ENCODE results near the gene ILKAP.

ILKAP gene

GRCh38 chr2:238126775-238127164 lies 76.7 kb downstream of the ILKAP start:
- Histone ChIP-seq H2BK5ac (ENCODE audit: low read depth, low read length, poor library complexity) (no peak overlapping the region), H2AK5ac (ENCODE audit: low read length) (no peak overlapping the region), H3K79me2 (ENCODE audit: control insufficient read depth, insufficient read depth, low read length, poor library complexity) (no peaks in the 10 kb centered on the region), H2AFZ (ENCODE audit: insufficient read depth, low read length, poor library complexity) (no peak overlapping the region), H3K9me3 (ENCODE audit: insufficient read depth, low read depth, low read length) (peaks cover 3% of the 10 kb centered on the region), H3K4me3 (ENCODE audit: low read depth, low read length) (no peak overlapping the region), H3K79me1 (ENCODE audit: low read length) (no peaks in the 10 kb centered on the region), H3K36me3 (ENCODE audit: control insufficient read depth in 1 of 2, insufficient read depth in 2 of 2, low read length in 2 of 2) (no peaks in the 10 kb centered on the region), H3K4ac (ENCODE audit: low read depth, low read length) (no peak overlapping the region), H3K23ac (ENCODE audit: low read length) (no peak overlapping the region), H4K12ac (ENCODE audit: low read depth, low read length) (no peak overlapping the region), H4K91ac (ENCODE audit: low read depth, low read length) (no peak overlapping the region), H2BK12ac (ENCODE audit: low read length) (no peak overlapping the region), H3K27me3 (ENCODE audit: insufficient read depth, low read length) (no peaks in the 10 kb centered on the region), H4K8ac (ENCODE audit: low read depth, low read length) (no peak overlapping the region), H3K4me1 (ENCODE audit: control insufficient read depth in 1 of 2, insufficient read depth in 2 of 2, low read length in 2 of 2) (no peaks in the 10 kb centered on the region), H3K14ac (ENCODE audit: low read length) (no peak overlapping the region), H2BK120ac (ENCODE audit: insufficient read depth, low read length, poor library complexity) (no peak overlapping the region), H3K4me2 (ENCODE audit: low read length) (no peak overlapping the region), H3K18ac (ENCODE audit: low read length) (no peak overlapping the region), H3K9ac (ENCODE audit: low read length) (no peak overlapping the region), H3K27ac (ENCODE audit: low read depth, low read length) (no peak overlapping the region)
- no CpG with 5 or more reads among the region's 2 CpGs for WGBS (ENCODE audit: extremely low coverage, insufficient coverage, insufficient read length)
- no peak for DNase-seq

DNA sequence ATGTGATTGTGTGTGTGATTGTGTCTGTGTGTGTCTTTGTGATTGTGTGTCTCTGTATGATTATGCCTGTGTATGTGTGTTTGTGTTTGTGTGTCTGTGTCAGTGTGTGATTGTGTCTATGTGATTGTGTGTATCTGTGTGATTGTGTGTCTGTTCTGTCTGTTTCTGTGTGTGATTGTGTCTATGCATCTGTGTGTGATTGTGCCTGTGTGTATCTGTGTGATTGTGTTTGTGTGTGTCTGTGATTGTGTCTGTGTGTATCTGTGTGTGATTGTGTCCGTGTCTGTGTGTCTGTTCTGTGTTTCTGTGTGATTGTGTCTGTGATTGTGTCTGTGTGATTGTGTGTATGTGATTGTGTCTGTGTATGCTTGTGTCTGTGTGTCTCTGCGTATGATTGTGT lies 77.2 kb downstream of the ILKAP start:
- H3K23ac ChIP-seq (ENCODE audit: low read length): no peak overlapping the region
- H3K4me3 ChIP-seq (ENCODE audit: low read depth, low read length): no peak overlapping the region
- H3K9me3 ChIP-seq (ENCODE audit: insufficient read depth, low read depth, low read length): peaks cover 3% of the 10 kb centered on the region
- no peak overlapping the region for H3K4me2 ChIP-seq (ENCODE audit: low read length)
- no peak overlapping the region for H3K9ac ChIP-seq (ENCODE audit: low read length)
- H3K79me2 ChIP-seq (ENCODE audit: control insufficient read depth, insufficient read depth, low read length, poor library complexity): no peaks in the 10 kb centered on the region
- H2BK12ac ChIP-seq (ENCODE audit: low read length): no peak overlapping the region
- no peak overlapping the region for H3K14ac ChIP-seq (ENCODE audit: low read length)
- WGBS (ENCODE audit: extremely low coverage, insufficient coverage, insufficient read length): no CpG with 5 or more reads among the region's 2 CpGs
- no peak overlapping the region for H2AFZ ChIP-seq (ENCODE audit: insufficient read depth, low read length, poor library complexity)
- no peak overlapping the region for H2AK5ac ChIP-seq (ENCODE audit: low read length)
- H3K18ac ChIP-seq (ENCODE audit: low read length): no peak overlapping the region
- no peak overlapping the region for H3K27ac ChIP-seq (ENCODE audit: low read depth, low read length)
- no peaks in the 10 kb centered on the region for H3K27me3 ChIP-seq (ENCODE audit: insufficient read depth, low read length)
- H3K36me3 ChIP-seq (ENCODE audit: control insufficient read depth in 1 of 2, insufficient read depth in 2 of 2, low read length in 2 of 2): no peaks in the 10 kb centered on the region
- H3K4me1 ChIP-seq (ENCODE audit: control insufficient read depth in 1 of 2, insufficient read depth in 2 of 2, low read length in 2 of 2): no peaks in the 10 kb centered on the region
- H4K8ac ChIP-seq (ENCODE audit: low read depth, low read length): no peak overlapping the region
- H2BK120ac ChIP-seq (ENCODE audit: insufficient read depth, low read length, poor library complexity): no peak overlapping the region
- H4K91ac ChIP-seq (ENCODE audit: low read depth, low read length): no peak overlapping the region
- H4K12ac ChIP-seq (ENCODE audit: low read depth, low read length): no peak overlapping the region
- no peak for DNase-seq
- H3K79me1 ChIP-seq (ENCODE audit: low read length): no peaks in the 10 kb centered on the region
- H3K4ac ChIP-seq (ENCODE audit: low read depth, low read length): no peak overlapping the region
- H2BK5ac ChIP-seq (ENCODE audit: low read depth, low read length, poor library complexity): no peak overlapping the region

DNA sequence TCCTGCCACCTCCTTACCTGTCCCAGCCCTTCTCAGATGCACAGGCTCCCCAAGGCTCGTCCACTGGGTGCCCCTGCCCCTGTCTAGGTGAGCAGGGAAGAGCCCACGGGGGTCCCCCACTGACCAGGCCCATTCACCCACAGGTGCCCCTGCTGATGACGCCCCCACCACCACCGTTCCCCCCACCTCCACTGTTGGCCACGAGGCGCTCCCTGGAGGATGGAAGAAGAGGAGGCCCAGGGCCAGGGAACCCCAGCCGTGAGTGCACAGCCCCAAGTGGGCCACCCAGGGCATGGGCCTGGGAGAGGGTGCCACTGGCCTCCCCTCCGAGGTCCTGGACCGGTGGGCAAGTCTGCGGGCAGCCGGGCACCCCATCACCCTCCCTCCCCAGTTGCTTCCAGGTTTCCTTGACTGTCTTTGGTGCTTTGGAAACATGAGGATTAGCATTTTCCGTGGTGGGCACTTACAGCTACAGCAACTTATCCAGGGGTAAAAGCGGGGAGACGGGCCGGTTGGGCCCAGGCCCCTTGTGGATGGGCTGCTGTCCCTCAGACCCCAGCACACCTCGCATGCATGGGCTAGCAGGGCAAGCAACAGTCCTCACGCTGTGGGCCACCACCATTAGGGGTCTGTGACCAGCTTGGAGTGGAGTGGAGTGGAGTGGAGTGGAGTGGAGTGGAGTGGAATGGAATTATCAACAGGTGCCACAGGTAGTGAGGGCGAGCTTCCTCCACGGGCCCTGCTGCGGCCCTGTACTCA lies 78.2 kb downstream of the ILKAP start:
- Histone ChIP-seq H2AK5ac (ENCODE audit: low read length) (no peak overlapping the region), H2BK120ac (ENCODE audit: insufficient read depth, low read length, poor library complexity) (no peak overlapping the region)

DNA sequence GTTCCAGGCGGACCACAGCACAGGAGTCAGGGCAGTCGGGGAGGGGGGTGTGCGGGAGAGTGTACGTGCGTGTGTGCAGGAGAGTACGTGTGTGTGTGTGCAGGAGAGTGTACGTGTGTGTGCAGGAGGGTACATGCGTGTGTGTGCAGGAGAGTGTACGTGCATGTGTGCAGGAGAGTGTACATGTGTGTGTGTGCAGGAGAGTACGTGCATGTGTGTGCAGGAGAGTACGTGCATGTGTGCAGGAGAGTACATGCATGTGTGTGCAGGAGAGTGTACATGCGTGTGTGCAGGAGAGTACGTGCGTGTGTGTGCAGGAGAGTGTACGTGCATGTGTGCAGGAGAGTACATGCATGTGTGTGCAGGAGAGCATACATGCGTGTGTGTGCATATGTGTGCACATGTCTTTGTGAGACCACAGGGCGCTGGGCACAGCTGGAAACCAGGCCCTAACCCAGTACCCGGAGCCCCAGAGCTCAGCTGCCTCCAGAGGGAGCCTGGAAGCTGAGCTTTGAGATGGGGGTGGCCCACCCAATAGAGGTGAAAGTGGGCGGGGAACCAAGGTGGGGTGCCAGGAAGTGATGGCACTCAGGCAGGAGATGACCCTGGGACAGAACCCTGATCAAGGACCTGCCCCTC lies 78.9 kb downstream of the ILKAP start:
- Histone ChIP-seq H3K4me3 (ENCODE audit: low read depth, low read length) (peak overlapping the region; percentile 31), H3K36me3 (ENCODE audit: control insufficient read depth in 1 of 2, insufficient read depth in 2 of 2, low read length in 2 of 2) (no peaks in the 10 kb centered on the region), H4K8ac (ENCODE audit: low read depth, low read length) (no peak overlapping the region), H3K23ac (ENCODE audit: low read length) (no peak overlapping the region), H3K79me1 (ENCODE audit: low read length) (no peaks in the 10 kb centered on the region), H3K18ac (ENCODE audit: low read length) (no peak overlapping the region), H2AFZ (ENCODE audit: insufficient read depth, low read length, poor library complexity) (no peak overlapping the region), H2BK5ac (ENCODE audit: low read depth, low read length, poor library complexity) (no peak overlapping the region), H3K79me2 (ENCODE audit: control insufficient read depth, insufficient read depth, low read length, poor library complexity) (no peaks in the 10 kb centered on the region), H3K9me3 (ENCODE audit: insufficient read depth, low read depth, low read length) (peaks cover 3% of the 10 kb centered on the region), H3K4me1 (ENCODE audit: control insufficient read depth in 1 of 2, insufficient read depth in 2 of 2, low read length in 2 of 2) (no peaks in the 10 kb centered on the region), H3K4me2 (ENCODE audit: low read length) (no peak overlapping the region), H3K27me3 (ENCODE audit: insufficient read depth, low read length) (no peaks in the 10 kb centered on the region), H4K12ac (ENCODE audit: low read depth, low read length) (no peak overlapping the region), H2AK5ac (ENCODE audit: low read length) (no peak overlapping the region), H3K27ac (ENCODE audit: low read depth, low read length) (no peak overlapping the region), H2BK12ac (ENCODE audit: low read length) (no peak overlapping the region), H2BK120ac (ENCODE audit: insufficient read depth, low read length, poor library complexity) (no peak overlapping the region), H4K91ac (ENCODE audit: low read depth, low read length) (no peak overlapping the region), H3K14ac (ENCODE audit: low read length) (no peak overlapping the region), H3K4ac (ENCODE audit: low read depth, low read length) (no peak overlapping the region), H3K9ac (ENCODE audit: low read length) (no peak overlapping the region)
- DNase-seq: no peak
- WGBS (ENCODE audit: extremely low coverage, insufficient coverage, insufficient read length): no CpG with 5 or more reads among the region's 19 CpGs

More for the DNA sequence above, 78.2 kb downstream of the ILKAP start:
- Histone ChIP-seq H4K91ac (ENCODE audit: low read depth, low read length) (no peak overlapping the region), H3K79me2 (ENCODE audit: control insufficient read depth, insufficient read depth, low read length, poor library complexity) (no peaks in the 10 kb centered on the region), H4K8ac (ENCODE audit: low read depth, low read length) (no peak overlapping the region), H3K27me3 (ENCODE audit: insufficient read depth, low read length) (no peaks in the 10 kb centered on the region), H2BK12ac (ENCODE audit: low read length) (no peak overlapping the region), H4K12ac (ENCODE audit: low read depth, low read length) (no peak overlapping the region), H3K27ac (ENCODE audit: low read depth, low read length) (no peak overlapping the region), H3K4ac (ENCODE audit: low read depth, low read length) (no peak overlapping the region), H3K36me3 (ENCODE audit: control insufficient read depth in 1 of 2, insufficient read depth in 2 of 2, low read length in 2 of 2) (no peaks in the 10 kb centered on the region), H3K23ac (ENCODE audit: low read length) (no peak overlapping the region), H3K18ac (ENCODE audit: low read length) (no peak overlapping the region), H3K9me3 (ENCODE audit: insufficient read depth, low read depth, low read length) (peaks cover 3% of the 10 kb centered on the region), H3K4me2 (ENCODE audit: low read length) (no peak overlapping the region), H3K79me1 (ENCODE audit: low read length) (no peaks in the 10 kb centered on the region), H2AFZ (ENCODE audit: insufficient read depth, low read length, poor library complexity) (no peak overlapping the region), H3K4me1 (ENCODE audit: control insufficient read depth in 1 of 2, insufficient read depth in 2 of 2, low read length in 2 of 2) (no peaks in the 10 kb centered on the region), H2BK5ac (ENCODE audit: low read depth, low read length, poor library complexity) (no peak overlapping the region), H3K4me3 (ENCODE audit: low read depth, low read length) (no peak overlapping the region), H3K9ac (ENCODE audit: low read length) (no peak overlapping the region), H3K14ac (ENCODE audit: low read length) (no peak overlapping the region)
- no peak for DNase-seq
- WGBS (ENCODE audit: extremely low coverage, insufficient coverage, insufficient read length): no CpG with 5 or more reads among the region's 20 CpGs

Measured in trophoblast cell (in vitro differentiated cells and primary cell).